Gastrocnemius medialis (tissue), 4 donors: Measurements from ENCODE around the gene FRMD4B.

Source experiments
- CTCF ChIP-seq, 5 experiments: fragments of 450-650 bp in 3 of 5; fragments of 200-600 bp in 2 of 5; sonication (generic) in 2 of 5; IDR thresholded peaks in 4 of 5; conservative IDR thresholded peaks in 1 of 5; 1 replicate in 4 of 5; 2 replicates in 1 of 5; pipeline ENCODE4 v1.5.1; 2016 to 2019; ENCODE audit warnings: antibody characterized with exemption in 5 of 5, mild to moderate bottlenecking in 3 of 5, moderate library complexity in 3 of 5
- POLR2A ChIP-seq, 2 donors: fragments of 450-650 bp; IDR thresholded peaks; one replicate each; pipeline ENCODE4 v1.6.1; 2017; ENCODE audit warnings: antibody characterized with exemption in 2 of 2, mild to moderate bottlenecking in 2 of 2, moderate library complexity in 2 of 2

DNA sequence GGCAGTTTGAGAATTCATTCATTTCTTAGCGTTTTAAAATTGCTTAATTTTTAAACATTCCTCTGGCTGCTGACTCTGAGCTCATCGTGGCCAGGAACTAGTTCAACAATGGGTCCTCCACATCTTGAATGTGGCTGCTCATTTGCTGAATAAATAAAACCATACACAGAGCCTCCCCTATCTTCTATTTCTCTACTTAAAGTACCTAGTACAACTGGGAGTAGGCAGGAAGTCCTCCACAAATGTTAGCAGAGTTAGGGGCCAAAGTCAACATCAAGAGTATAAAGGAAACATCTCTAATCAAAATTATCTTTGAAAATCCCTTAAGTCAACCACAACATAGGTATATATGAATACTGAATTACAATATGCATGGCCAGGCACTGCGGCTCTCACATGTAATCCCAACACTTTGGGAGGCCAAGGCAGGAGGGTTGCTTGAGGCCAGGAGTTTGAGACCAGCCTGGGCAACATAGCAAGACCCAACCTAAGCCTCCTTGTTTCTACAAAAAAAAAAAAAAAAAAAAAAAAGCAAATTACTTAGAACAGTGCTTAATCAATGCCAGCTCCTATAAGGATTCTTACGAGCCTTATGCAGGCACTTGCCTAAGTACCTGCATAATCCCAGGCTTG is 206.0 kb downstream of the FRMD4B start:
- no peak for TF ChIP-seq CTCF (IDR thresholded peaks at IDR 0.05 in 4 of 5, conservative IDR thresholded peaks at IDR 0.05 in 1 of 5)
- TF ChIP-seq POLR2A (IDR thresholded peaks at IDR 0.05): no peak
